Prostate gland (tissue), 2 donors: Measurements from ENCODE around the gene CCDC88B.

Source experiments
- POLR2A ChIP-seq: fragments of 450-650 bp; IDR thresholded peaks from one replicate; pipeline ENCODE4 v1.6.1; 2016; ENCODE audit warnings: antibody characterized with exemption, mild to moderate bottlenecking
- TF ChIP-seq, protein P1 (sequence below), 4 experiments: fragments of 200-600 bp in 2 of 4; fragments of 450-650 bp in 2 of 4; sonication (generic) in 2 of 4; IDR thresholded peaks; 1 replicate in 3 of 4; 2 replicates in 1 of 4; pipeline ENCODE4 v1.5.1; 2016 to 2019; ENCODE audit warnings: antibody characterized with exemption in 4 of 4, mild to moderate bottlenecking in 2 of 4, moderate library complexity in 2 of 4

DNA sequence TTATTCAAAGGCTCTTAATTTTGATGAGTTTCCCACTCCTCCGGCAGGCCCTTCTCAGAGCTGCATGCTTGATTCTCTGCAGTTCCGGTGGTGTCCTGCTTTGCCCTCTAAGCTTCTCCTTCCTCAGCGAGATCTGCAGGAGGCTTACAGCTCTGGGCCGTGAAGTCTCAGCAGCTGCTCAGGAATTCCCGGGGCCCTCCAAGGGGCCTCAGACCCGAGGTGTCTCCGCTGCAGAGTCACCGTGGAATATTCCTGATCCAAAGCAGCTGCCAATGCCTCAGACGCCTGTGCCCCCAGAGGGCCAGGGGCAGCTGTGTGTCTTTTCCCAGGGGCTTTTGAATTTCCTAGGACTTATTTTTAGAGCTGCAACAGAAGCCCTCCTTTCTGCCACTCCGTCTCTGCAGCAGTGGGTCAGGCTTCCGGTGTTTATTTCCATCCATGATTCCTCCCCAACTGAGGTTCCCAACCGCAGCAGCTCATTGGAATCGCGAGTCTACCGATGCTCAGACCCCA is 56.1 kb downstream of the CCDC88B start:
- TF ChIP-seq, protein P1, sequence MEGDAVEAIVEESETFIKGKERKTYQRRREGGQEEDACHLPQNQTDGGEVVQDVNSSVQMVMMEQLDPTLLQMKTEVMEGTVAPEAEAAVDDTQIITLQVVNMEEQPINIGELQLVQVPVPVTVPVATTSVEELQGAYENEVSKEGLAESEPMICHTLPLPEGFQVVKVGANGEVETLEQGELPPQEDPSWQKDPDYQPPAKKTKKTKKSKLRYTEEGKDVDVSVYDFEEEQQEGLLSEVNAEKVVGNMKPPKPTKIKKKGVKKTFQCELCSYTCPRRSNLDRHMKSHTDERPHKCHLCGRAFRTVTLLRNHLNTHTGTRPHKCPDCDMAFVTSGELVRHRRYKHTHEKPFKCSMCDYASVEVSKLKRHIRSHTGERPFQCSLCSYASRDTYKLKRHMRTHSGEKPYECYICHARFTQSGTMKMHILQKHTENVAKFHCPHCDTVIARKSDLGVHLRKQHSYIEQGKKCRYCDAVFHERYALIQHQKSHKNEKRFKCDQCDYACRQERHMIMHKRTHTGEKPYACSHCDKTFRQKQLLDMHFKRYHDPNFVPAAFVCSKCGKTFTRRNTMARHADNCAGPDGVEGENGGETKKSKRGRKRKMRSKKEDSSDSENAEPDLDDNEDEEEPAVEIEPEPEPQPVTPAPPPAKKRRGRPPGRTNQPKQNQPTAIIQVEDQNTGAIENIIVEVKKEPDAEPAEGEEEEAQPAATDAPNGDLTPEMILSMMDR (IDR thresholded peaks at IDR 0.05), result no peak
- TF ChIP-seq POLR2A, result no peak
